ENCODE results near the gene GDPD2.

GRCh38 chrX:70476934-70477733, 54.0 kb downstream of the GDPD2 start:
- TF ChIP-seq CTCF (IDR thresholded peaks at IDR 0.05) (no peak), POLR2A (IDR thresholded peaks at IDR 0.05) (no peak)

Data from breast epithelium (tissue), 3 donors.